Measurements from ENCODE around the gene HIP1R. TPM values are rescaled to one million over a fixed set of nuclear protein-coding genes. Genes with fewer than 3 reads are reported as not detected.

HIP1R gene
- total and polyA plus RNA-seq, 2 of the 4 experiments (the other 2 are of a cell fraction), result 13.8 to 18.5 TPM

DNA sequence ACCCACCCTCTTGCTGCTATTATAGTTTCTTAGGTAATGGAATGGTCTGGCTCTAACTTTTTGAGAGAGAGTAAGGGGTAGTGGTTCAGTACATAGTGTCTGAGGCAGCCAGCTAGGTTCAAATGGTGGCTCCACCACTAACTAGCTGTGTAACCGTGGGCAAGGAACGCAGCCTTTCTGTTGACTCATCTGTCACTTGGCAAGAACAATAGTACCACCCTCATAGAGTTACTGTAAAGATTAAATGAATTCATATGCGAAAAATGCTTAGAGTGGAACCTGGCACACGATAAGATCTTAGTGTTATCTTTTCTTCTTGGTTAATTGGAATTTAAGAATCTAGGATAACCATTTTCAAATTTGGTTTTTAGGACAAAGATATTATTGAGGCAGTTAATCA is 46.9 kb upstream of the HIP1R start (continued):
- TF ChIP-seq, protein P1, sequence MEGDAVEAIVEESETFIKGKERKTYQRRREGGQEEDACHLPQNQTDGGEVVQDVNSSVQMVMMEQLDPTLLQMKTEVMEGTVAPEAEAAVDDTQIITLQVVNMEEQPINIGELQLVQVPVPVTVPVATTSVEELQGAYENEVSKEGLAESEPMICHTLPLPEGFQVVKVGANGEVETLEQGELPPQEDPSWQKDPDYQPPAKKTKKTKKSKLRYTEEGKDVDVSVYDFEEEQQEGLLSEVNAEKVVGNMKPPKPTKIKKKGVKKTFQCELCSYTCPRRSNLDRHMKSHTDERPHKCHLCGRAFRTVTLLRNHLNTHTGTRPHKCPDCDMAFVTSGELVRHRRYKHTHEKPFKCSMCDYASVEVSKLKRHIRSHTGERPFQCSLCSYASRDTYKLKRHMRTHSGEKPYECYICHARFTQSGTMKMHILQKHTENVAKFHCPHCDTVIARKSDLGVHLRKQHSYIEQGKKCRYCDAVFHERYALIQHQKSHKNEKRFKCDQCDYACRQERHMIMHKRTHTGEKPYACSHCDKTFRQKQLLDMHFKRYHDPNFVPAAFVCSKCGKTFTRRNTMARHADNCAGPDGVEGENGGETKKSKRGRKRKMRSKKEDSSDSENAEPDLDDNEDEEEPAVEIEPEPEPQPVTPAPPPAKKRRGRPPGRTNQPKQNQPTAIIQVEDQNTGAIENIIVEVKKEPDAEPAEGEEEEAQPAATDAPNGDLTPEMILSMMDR (conservative IDR thresholded peaks at IDR 0.05; ENCODE audit: low read depth, low read length), result no peak
- TF ChIP-seq CHD1 (IDR thresholded peaks at IDR 0.05; ENCODE audit: low read depth, low read length), result no peak
- TF ChIP-seq CEBPB (IDR thresholded peaks at IDR 0.05; ENCODE audit: low read depth, low read length), result no peak
- TF ChIP-seq MXI1 (IDR thresholded peaks at IDR 0.05; ENCODE audit: borderline replicate concordance, low read depth, low read length), result no peak
- no peak for TF ChIP-seq RCOR1 (IDR thresholded peaks at IDR 0.05; ENCODE audit: insufficient replicate concordance, low read length)

All from IMR-90 (cell line).